Measurements from ENCODE around the gene TP53TG5. TPM values are rescaled to one million over a fixed set of nuclear protein-coding genes. Genes with fewer than 3 reads are reported as not detected.

Gene TP53TG5
- total and polyA plus RNA-seq, 2 of the 8 experiments (the other 6 are each of a cell fraction or from before 2014, with no cell fraction given) = not detected

- TF ChIP-seq CHD7 (IDR thresholded peaks at IDR 0.05; ENCODE audit: insufficient replicate concordance, low read length) (no peak), POLR2A (IDR thresholded peaks at IDR 0.05; ENCODE audit: control extremely low read depth in 1 of 2, low read depth in 2 of 2, low read length in 2 of 2) (peak in 1 of 2 experiments; percentile 81; a peak in 2 of 3 replicates), TAF1 (IDR thresholded peaks at IDR 0.05; ENCODE audit: low read depth, low read length) (peak; percentile 73), MAFK (IDR thresholded peaks at IDR 0.05; ENCODE audit: low read depth, low read length) (no peak), PHF8 (conservative IDR thresholded peaks at IDR 0.05; ENCODE audit: low read depth, low read length) (peak; percentile 79), TAF7 (optimal IDR thresholded peaks at IDR 0.05; ENCODE audit: borderline replicate concordance, low read depth, low read length) (no peak), FOSL1 (IDR thresholded peaks at IDR 0.05; ENCODE audit: insufficient read depth, low read depth, low read length) (no peak), ASH2L (IDR thresholded peaks at IDR 0.05; ENCODE audit: low read length) (peak; percentile 85), EP300 (IDR thresholded peaks at IDR 0.05; ENCODE audit: borderline replicate concordance in 1 of 2, low read depth in 2 of 2, low read length in 2 of 2) (peak in 1 of 2 experiments; percentile 52; a peak in 1 of 3 replicates), EGR1 (IDR thresholded peaks at IDR 0.05; ENCODE audit: borderline replicate concordance, low read depth, low read length) (no peak)
Measured at GRCh38 chr20:45362804-45363610, 15.1 kb downstream of the TP53TG5 start, which contains the start of gene SYS1 (continued).

Measured in H1 (cell line).